Measurements from ENCODE around the gene MID1.

Gene MID1

GRCh38 chrX:10654960-10655359 is 34.6 kb upstream of the MID1 start:
- TF ChIP-seq SIN3A (IDR thresholded peaks at IDR 0.05; ENCODE audit: borderline replicate concordance, insufficient read depth, low read length) (no peak), REST (IDR thresholded peaks at IDR 0.05; ENCODE audit: insufficient read depth in 1 of 2, low read depth in 2 of 2, low read length in 2 of 2) (no peak), FOXP2 (optimal IDR thresholded peaks at IDR 0.05; ENCODE audit: borderline replicate concordance, extremely low read depth, extremely low read length, insufficient read depth) (no peak), POLR2AphosphoS5 (IDR thresholded peaks at IDR 0.05; ENCODE audit: low read depth, low read length) (no peak), TAF1 (IDR thresholded peaks at IDR 0.05; ENCODE audit: borderline replicate concordance, insufficient read depth, low read length) (no peak)

- TF ChIP-seq POLR2AphosphoS5 (IDR thresholded peaks at IDR 0.05; ENCODE audit: low read depth, low read length) (no peak), REST (IDR thresholded peaks at IDR 0.05; ENCODE audit: insufficient read depth in 1 of 2, low read depth in 2 of 2, low read length in 2 of 2) (no peak), FOXP2 (optimal IDR thresholded peaks at IDR 0.05; ENCODE audit: borderline replicate concordance, extremely low read depth, extremely low read length, insufficient read depth) (no peak), SIN3A (IDR thresholded peaks at IDR 0.05; ENCODE audit: borderline replicate concordance, insufficient read depth, low read length) (no peak), TAF1 (IDR thresholded peaks at IDR 0.05; ENCODE audit: borderline replicate concordance, insufficient read depth, low read length) (no peak)
These were observed 32.9 kb upstream of the MID1 start for GRCh38 chrX:10653302-10653701.

GRCh38 chrX:10649265-10649664 is 28.9 kb upstream of the MID1 start:
- TF ChIP-seq POLR2AphosphoS5 (IDR thresholded peaks at IDR 0.05; ENCODE audit: low read depth, low read length) = no peak
- TF ChIP-seq REST (IDR thresholded peaks at IDR 0.05; ENCODE audit: insufficient read depth in 1 of 2, low read depth in 2 of 2, low read length in 2 of 2) = no peak
- no peak for TF ChIP-seq SIN3A (IDR thresholded peaks at IDR 0.05; ENCODE audit: borderline replicate concordance, insufficient read depth, low read length)
- TF ChIP-seq FOXP2 (optimal IDR thresholded peaks at IDR 0.05; ENCODE audit: borderline replicate concordance, extremely low read depth, extremely low read length, insufficient read depth) = no peak
- TF ChIP-seq TAF1 (IDR thresholded peaks at IDR 0.05; ENCODE audit: borderline replicate concordance, insufficient read depth, low read length) = no peak

GRCh38 chrX:10648614-10649013 is 28.2 kb upstream of the MID1 start:
- no peak for TF ChIP-seq SIN3A (IDR thresholded peaks at IDR 0.05; ENCODE audit: borderline replicate concordance, insufficient read depth, low read length)

GRCh38 chrX:10636851-10637250 is 16.5 kb upstream of the MID1 start:
- TF ChIP-seq REST (IDR thresholded peaks at IDR 0.05; ENCODE audit: insufficient read depth in 1 of 2, low read depth in 2 of 2, low read length in 2 of 2) (no peak), TAF1 (IDR thresholded peaks at IDR 0.05; ENCODE audit: borderline replicate concordance, insufficient read depth, low read length) (no peak), POLR2AphosphoS5 (IDR thresholded peaks at IDR 0.05; ENCODE audit: low read depth, low read length) (no peak), SIN3A (IDR thresholded peaks at IDR 0.05; ENCODE audit: borderline replicate concordance, insufficient read depth, low read length) (no peak), FOXP2 (optimal IDR thresholded peaks at IDR 0.05; ENCODE audit: borderline replicate concordance, extremely low read depth, extremely low read length, insufficient read depth) (no peak)

All from PFSK-1 (cell line).